ENCODE results near the gene NEK9.

GRCh38 chr14:75069811-75070145 lies 57.1 kb downstream of the NEK9 start:
- TF ChIP-seq POLR2AphosphoS5 (IDR thresholded peaks at IDR 0.05; ENCODE audit: low read length) (no peak), DPF2 (IDR thresholded peaks at IDR 0.05) (no peak), TCF12 (IDR thresholded peaks at IDR 0.05; ENCODE audit: low read depth, low read length) (no peak), POLR2A (IDR thresholded peaks at IDR 0.05; ENCODE audit: low read depth, low read length) (no peak), NR2C2 (IDR thresholded peaks at IDR 0.05; ENCODE audit: borderline replicate concordance, control insufficient read depth, insufficient read length, low read depth) (no peak), ZBTB40 (IDR thresholded peaks at IDR 0.05; ENCODE audit: borderline replicate concordance) (no peak), ASH2L (IDR thresholded peaks at IDR 0.05; ENCODE audit: borderline replicate concordance, low read depth) (no peak), YY1 (IDR thresholded peaks at IDR 0.05; ENCODE audit: low read depth, low read length) (no peak), FOXM1 (IDR thresholded peaks at IDR 0.05; ENCODE audit: low read depth, low read length) (no peak), CTCF (IDR thresholded peaks at IDR 0.05 in 2 of 3, conservative IDR thresholded peaks at IDR 0.05 in 1 of 3; ENCODE audit: control insufficient read depth in 2 of 3, extremely low read depth in 1 of 3, insufficient read depth in 1 of 3, low read depth in 3 of 3, low read length in 3 of 3) (no peak), ELK1 (IDR thresholded peaks at IDR 0.05; ENCODE audit: low read depth, low read length) (no peak), EZH2 (IDR thresholded peaks at IDR 0.05; ENCODE audit: borderline replicate concordance, control insufficient read depth, low read depth, low read length) (no peak), SMARCA5 (IDR thresholded peaks at IDR 0.05) (no peak), RCOR1 (conservative IDR thresholded peaks at IDR 0.05; ENCODE audit: low read depth, low read length) (no peak)
